Measurements from ENCODE around the gene ENO3.
A peak's percentile ranks its signal among the peaks of the same experiment; 100 is the strongest.

Gene ENO3

GRCh38 chr17:4974115-4974670 lies 23.3 kb downstream of the ENO3 start:
- no peak for DNase-seq

- peak; percentile 69 to 75 for DNase-seq
Observed at GRCh38 chr17:4978726-4979125, 27.8 kb downstream of the ENO3 start.

DNA sequence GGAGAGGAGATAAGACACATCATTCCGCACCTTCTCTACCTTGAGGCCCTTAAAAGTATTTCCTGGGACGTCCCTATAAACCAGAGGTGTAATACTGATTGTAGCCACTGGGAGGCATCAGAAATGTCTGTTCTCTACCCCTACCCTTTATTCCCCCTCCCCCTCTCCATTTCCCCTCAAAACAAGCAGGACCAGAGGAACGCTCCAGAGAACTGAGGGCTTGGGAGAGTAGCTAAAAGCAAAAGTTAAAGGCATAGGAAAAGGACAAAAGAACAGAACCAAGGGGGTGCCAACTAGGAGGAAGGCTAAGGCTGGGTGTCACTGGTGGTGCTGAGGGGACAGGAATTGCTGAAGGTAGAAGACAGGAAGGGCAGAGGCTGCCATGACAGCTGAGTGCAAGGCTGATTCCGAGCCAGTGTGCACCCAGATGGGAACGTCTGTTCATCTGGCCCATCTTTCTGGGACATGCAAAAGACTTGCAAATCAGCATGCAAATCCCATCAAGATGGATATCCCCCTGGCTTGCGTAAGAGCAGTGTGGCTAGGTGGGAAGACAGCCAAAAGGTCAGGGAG lies 29.8 kb downstream of the ENO3 start:
- peak; percentile 38 to 70 for DNase-seq

DNA sequence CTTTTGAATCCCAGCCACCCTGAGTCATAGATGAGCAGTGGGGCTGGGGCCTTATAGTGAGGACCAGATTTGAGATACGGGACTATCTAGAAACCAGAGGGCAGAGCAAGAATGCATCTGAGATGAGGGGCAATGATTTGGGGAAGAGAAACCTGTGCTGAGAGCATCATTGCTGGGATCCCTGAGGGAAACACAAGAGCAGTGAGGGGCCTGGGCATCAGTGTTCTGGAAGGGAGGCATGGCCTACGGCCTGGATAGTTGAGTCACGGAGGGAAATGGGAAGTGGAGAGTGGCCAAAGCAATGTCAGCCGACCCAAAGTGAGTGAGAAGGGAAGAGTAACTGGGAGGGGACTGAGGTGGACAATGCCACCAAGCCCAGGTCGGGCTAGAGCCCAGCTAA lies 31.4 kb downstream of the ENO3 start:
- no peak for DNase-seq

DNA sequence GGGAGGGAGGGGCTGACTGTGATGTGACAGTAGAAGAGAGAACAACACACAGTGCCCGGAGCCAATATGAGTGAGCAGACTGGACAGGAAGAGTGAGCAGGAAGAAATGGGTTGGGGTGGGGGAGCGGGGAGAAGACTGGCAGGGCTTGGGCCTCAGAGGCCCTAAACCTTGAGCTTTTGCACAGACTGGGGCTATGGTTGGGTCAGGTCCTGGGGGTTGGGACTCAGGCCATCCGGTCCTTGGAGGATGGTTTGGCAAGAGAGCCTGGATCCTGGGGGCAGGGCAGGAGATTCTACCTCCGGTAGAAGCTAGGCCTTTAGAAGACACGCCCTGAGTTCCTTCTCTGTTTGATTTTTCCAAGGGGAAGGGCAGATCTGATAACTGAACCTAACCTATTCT lies 35.5 kb downstream of the ENO3 start:
- no peak for DNase-seq

DNA sequence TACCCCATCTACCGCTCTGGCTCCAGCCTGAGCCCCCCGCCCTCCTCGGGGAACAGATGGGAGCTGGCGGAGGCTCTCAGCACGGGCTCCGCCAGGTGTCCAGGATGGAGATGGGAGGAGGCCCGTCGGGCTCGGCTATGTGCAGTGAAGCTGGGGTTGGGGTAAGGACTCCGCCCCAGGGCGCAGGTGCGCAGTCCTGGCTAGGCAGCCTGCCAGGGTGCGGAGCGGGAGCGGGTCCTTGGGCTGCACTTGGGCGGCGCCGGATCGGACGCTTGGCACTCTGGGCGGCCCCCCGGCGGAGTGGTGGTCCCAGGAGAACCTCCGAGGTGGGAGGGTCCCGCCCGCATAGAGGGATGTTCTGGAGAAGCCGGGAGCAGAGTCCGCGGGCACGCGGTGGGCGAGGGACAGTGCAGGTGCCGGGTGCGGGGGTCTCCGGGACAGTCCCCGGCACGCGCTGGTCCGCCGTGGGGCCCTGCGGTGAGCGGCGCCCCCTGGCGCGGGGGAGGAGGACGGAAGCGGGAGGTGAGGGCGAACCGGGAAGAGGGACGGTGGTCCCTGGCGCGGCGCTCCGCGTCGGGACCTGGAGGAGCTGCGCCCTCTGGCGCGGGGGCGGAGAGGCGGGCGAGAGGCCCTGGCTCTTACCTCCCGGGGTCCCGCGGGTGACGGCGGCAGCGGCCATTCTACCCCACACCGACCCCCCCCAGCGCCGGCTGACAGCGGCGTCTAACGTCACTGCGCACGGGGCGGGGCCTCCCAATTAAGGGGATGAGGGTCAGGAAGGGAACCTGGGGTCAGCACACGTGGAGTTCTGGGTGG lies 36.2 kb downstream of the ENO3 start, which contains the start of gene CAMTA2:
CAMTA2 (minus strand) TSS at position 725 of the 816 bp plus-strand sequence. CDS start 1,453 bp downstream, outside the sequence.
- DNase-seq, result peak; percentile 83 to 84

GRCh38 chr17:4987767-4988567 lies 37.0 kb downstream of the ENO3 start:
- no peak for DNase-seq

- no peak for DNase-seq
Observed at GRCh38 chr17:4994081-4994595, 43.2 kb downstream of the ENO3 start.

GRCh38 chr17:4997302-4998026 lies 46.5 kb downstream of the ENO3 start, which contains the start of the genes INCA1 and KIF1C:
Gene INCA1, minus strand, starts transcription at chr17:4997522. Its CDS starts 3,085 bp downstream, at chr17:4994437.
Gene KIF1C, plus strand, starts transcription at chr17:4997950. Its CDS starts 2,297 bp downstream, at chr17:5000247.
- DNase-seq, result peak; percentile 82 to 91

DNA sequence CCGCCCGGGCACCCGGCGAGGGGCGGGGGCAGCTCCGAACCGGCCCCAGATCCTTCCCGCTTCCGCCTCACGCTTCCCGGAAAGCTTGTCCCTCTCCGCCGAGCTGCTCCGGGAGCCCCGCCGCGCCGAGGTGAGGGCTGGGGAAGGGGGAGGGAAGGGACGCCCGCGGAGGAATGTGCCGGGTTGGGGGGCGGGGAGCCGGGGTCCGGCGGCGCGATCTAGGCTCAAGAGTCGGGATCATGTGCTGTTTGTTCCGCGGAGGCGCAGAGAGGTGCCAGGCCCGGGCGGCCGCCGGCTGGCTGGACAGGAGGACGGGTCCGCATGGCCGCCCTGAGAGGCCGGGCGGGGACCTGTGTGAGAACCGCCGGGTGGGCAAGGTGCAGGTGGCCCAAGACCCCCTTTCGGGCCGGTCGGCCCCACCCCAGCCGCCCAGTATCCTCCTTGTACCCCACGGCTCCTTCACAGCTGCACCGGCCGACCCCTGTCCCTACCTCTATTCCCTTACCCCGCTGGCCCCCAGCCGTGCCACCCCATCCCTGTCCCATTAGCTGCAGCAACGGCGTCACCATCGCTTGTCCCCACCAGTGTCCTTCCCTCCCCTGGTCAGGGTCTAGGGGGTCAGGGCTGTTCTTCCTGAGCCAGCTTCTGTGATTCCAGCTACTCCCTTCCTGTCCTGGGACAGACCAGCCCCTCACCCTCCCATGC lies 47.3 kb downstream of the ENO3 start:
- DNase-seq, result no peak

GRCh38 chr17:4998732-4999429 lies 48.0 kb downstream of the ENO3 start:
- no peak for DNase-seq

- DNase-seq, result no peak
Observed at GRCh38 chr17:4999430-5000093, 48.6 kb downstream of the ENO3 start.

- DNase-seq, result no peak
Observed at GRCh38 chr17:5000237-5000639, 49.3 kb downstream of the ENO3 start.

DNA sequence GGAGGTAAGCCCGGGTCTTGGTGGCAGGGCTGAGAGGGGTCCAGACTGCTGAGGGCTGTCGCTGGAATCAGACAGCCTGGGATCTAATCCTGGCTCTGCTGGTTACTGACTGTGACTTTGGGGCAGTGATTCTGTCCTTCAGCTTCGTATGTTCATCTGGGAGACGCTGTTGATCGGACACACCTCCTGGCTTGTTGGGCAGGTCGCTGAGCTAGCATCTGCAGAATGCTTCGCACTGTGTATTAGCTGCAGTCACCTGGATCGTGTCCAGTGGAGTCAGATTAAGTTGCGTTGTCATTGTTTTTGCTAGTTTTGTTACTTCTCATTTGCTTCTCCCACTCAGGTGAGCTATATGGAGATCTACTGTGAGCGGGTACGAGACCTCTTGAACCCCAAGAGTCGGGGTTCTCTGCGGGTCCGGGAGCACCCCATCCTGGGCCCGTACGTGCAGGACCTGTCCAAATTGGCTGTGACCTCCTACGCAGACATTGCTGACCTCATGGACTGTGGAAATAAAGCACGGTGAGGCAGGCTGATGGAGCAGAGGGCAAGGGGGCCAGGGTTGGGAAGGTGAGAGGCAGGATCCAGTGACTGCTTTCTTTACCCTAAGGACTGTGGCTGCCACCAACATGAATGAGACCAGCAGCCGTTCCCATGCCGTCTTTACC lies 51.3 kb downstream of the ENO3 start:
- no peak for DNase-seq

GRCh38 chr17:5003214-5003867 lies 52.4 kb downstream of the ENO3 start:
- DNase-seq, result no peak

All from inflammatory macrophage treated with lipopolysaccharide for 1 hour (primary cell).